DOHH2 (cell line): ENCODE measurements around the gene SNX11.

ENCODE experiments used
- CTCF ChIP-seq: fragments of 200-600 bp; sonication (generic); IDR thresholded peaks from one replicate; pipeline ENCODE4 v1.5.1; 2014; ENCODE audit warnings: antibody characterized with exemption, mild to moderate bottlenecking, low read depth, low read length; ENCODE audit not compliant: poor library complexity, severe bottlenecking
- EZH2phosphoT487 ChIP-seq: fragments of 200-600 bp; sonication (generic); IDR thresholded peaks from 2 replicates; pipeline ENCODE4 v1.6.1; 2017; ENCODE audit warnings: borderline replicate concordance, mild to moderate bottlenecking, antibody characterized with exemption, low read length, moderate library complexity, mixed read lengths

- no peak for TF ChIP-seq CTCF
- no peak for TF ChIP-seq EZH2phosphoT487
Observed at GRCh38 chr17:48132385-48132784, 24.8 kb downstream of the SNX11 start.
